CD4-positive, alpha-beta T cell (primary cell): ENCODE measurements around the gene MLXIP. TPM values are rescaled to one million over a fixed set of nuclear protein-coding genes. Genes with fewer than 3 reads are reported as not detected.

Experiments used
- ATAC-seq: fragments of 200-7000 bp; cut with Tn5 transposase; one replicate; pipeline ENCODE4 v1.10.0; 2022; ENCODE audit warnings: mild to moderate bottlenecking; ENCODE audit not compliant: poor library complexity
- CTCF ChIA-PET: fragments of 350-600 bp; sonication (Branson Sonifier 250); formaldehyde crosslinking; loops from one replicate; lab custom pipeline; 2021; ENCODE audit warnings: antibody characterized with exemption, inconsistent platforms; lab: Charles Lee
- POLR2A ChIA-PET: fragments of 350-600 bp; sonication (Branson Sonifier 250); formaldehyde crosslinking; loops from one replicate; lab custom pipeline; 2021; ENCODE audit warnings: antibody characterized with exemption, inconsistent platforms; lab: Charles Lee
- DNase-seq, 14 experiments: peaks; one replicate each; pipeline ENCODE4 v3.0.0-alpha.2; 2013 to 2020; ENCODE audit warnings: mixed read lengths in 2 of 14
- H3K27ac ChIP-seq, 2 donors: one replicate each; pipeline versions ENCODE4 v1.5.1 to v1.7.0; 2013; ENCODE audit warnings: low read length in 2 of 2, low read depth in 1 of 2, mild to moderate bottlenecking in 1 of 2
- H3K27me3 ChIP-seq, 2 experiments: 1 replicate in 1 of 2; 2 replicates in 1 of 2; pipeline versions ENCODE4 v1.6.1 to v1.7.0; 2013; ENCODE audit warnings: low read length in 2 of 2, control low read depth in 1 of 2, mild to moderate bottlenecking in 1 of 2, moderate library complexity in 1 of 2; ENCODE audit not compliant: insufficient read depth in 2 of 2, control insufficient read depth in 1 of 2
- H3K36me3 ChIP-seq: one replicate; pipeline ENCODE4 v1.6.1; 2013; ENCODE audit warnings: low read length, control low read depth; ENCODE audit not compliant: insufficient read depth
- H3K4me1 ChIP-seq: one replicate; pipeline ENCODE4 v1.6.1; 2013; ENCODE audit warnings: low read length, control low read depth; ENCODE audit not compliant: insufficient read depth
- H3K4me3 ChIP-seq: one replicate; pipeline ENCODE4 v1.5.1; 2013; ENCODE audit warnings: mild to moderate bottlenecking, low read length, moderate library complexity
- H3K9me3 ChIP-seq, 2 experiments: 1 replicate in 1 of 2; 2 replicates in 1 of 2; pipeline versions ENCODE4 v1.6.1 to v1.7.0; 2013; ENCODE audit warnings: low read length in 2 of 2, mild to moderate bottlenecking in 2 of 2, control low read depth in 1 of 2, moderate library complexity in 1 of 2; ENCODE audit not compliant: control insufficient read depth in 1 of 2, insufficient read depth in 1 of 2
- H3K27ac Mint-ChIP-seq: one replicate; pipeline ENCODE4 v1.8.0; 2020; ENCODE audit warnings: mixed read lengths
- H3K27me3 Mint-ChIP-seq: one replicate; pipeline ENCODE4 v1.8.0; 2021; ENCODE audit warnings: mixed read lengths
- H3K36me3 Mint-ChIP-seq: one replicate; pipeline ENCODE4 v1.8.0; 2021; ENCODE audit warnings: low read depth, mixed read lengths
- H3K4me1 Mint-ChIP-seq: one replicate; pipeline ENCODE4 v1.8.0; 2021; ENCODE audit warnings: low read depth, mixed read lengths
- H3K4me3 Mint-ChIP-seq: one replicate; pipeline ENCODE4 v1.8.0; 2020; ENCODE audit warnings: mild to moderate bottlenecking, mixed read lengths
- H3K9me3 Mint-ChIP-seq: one replicate; pipeline ENCODE4 v1.8.0; 2020; ENCODE audit warnings: mixed read lengths
- intact Hi-C, 2 experiments: fragments of 100-400 bp; cut with DNase I in 1 of 2; cut with micrococcal nuclease in 1 of 2; formaldehyde crosslinking; loops; one replicate each; pipeline versions ENCODE4 v1.15.1 to v1.9.0; 2023 to 2025; cut with DNase I, micrococcal nuclease
- total RNA-seq, 174 experiments: library from RNA in 2 of 174; stranded (reverse) in 2 of 174; gene quantifications; one replicate each; pipeline ENCODE4 v1.2.3 and lab custom pipeline; 2021 to 2026
- TF ChIP-seq, protein P1 (sequence below): fragments of 200-600 bp; IDR thresholded peaks from one replicate; pipeline ENCODE4 v1.8.0; 2022; ENCODE audit warnings: antibody characterized with exemption, mild to moderate bottlenecking

The MLXIP gene
- total RNA-seq, 2 experiments from 2014 or later, result 98.0 to 99.3 TPM

DNA sequence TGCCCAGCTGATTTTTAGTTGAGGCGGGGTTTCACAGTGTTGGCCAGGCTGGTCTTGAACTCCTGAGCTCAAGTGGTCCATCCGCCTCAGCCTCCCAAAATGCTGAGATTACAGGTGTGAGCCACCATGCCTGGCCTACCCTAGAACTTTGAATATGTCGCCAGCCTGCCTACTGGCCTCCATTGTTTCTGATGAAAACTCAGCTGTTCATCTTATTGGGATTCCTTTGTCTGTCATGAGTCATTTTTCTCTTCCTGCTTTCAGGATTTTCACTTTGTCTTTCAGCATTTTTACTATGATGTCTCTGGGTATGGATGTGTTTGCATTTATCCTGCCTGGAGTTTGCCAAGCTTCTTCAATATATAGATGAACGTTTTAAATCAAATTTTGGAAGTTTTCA lies 116.8 kb downstream of the MLXIP start:
- ChIA-PET POLR2A (no interaction called here), CTCF (no interaction called here)
- Mint-ChIP-seq H3K9me3 (no peaks in the 10 kb centered on the region), H3K27ac (no peak overlapping the region), H3K27me3 (peaks cover 25% of the 10 kb centered on the region), H3K4me1 (no peaks in the 10 kb centered on the region), H3K36me3 (no peaks in the 10 kb centered on the region), H3K4me3 (no peak overlapping the region)
- H3K27ac ChIP-seq, result no peak overlapping the region
- no peak overlapping the region for H3K4me3 ChIP-seq
- H3K9me3 ChIP-seq, result peaks cover 0 to 4% of the 10 kb centered on the region in 2 experiments
- ATAC-seq (no peak), DNase-seq (no peak)
- intact Hi-C loops, result no loop called here
- TF ChIP-seq, protein P1, sequence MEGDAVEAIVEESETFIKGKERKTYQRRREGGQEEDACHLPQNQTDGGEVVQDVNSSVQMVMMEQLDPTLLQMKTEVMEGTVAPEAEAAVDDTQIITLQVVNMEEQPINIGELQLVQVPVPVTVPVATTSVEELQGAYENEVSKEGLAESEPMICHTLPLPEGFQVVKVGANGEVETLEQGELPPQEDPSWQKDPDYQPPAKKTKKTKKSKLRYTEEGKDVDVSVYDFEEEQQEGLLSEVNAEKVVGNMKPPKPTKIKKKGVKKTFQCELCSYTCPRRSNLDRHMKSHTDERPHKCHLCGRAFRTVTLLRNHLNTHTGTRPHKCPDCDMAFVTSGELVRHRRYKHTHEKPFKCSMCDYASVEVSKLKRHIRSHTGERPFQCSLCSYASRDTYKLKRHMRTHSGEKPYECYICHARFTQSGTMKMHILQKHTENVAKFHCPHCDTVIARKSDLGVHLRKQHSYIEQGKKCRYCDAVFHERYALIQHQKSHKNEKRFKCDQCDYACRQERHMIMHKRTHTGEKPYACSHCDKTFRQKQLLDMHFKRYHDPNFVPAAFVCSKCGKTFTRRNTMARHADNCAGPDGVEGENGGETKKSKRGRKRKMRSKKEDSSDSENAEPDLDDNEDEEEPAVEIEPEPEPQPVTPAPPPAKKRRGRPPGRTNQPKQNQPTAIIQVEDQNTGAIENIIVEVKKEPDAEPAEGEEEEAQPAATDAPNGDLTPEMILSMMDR, result no peak
- H3K4me1 ChIP-seq, result peaks cover 5% of the 10 kb centered on the region
- H3K36me3 ChIP-seq, result no peaks in the 10 kb centered on the region
- no peaks in the 10 kb centered on the region for H3K27me3 ChIP-seq

Other genes with a start within 250 kb of the MLXIP start
- not detected for gene HPD, start 219.9 kb upstream of the MLXIP start, total RNA-seq
- gene PSMD9, start 190.0 kb upstream of the MLXIP start, total RNA-seq, result 10 to 100 TPM; 29.5 to 31.8 TPM
- gene CFAP251, start 160.2 kb upstream of the MLXIP start, total RNA-seq, result under 1 TPM; 0.28 to 0.33 TPM
- 1 to 10 TPM; 3.5 to 4.4 TPM for gene BCL7A, start 56.9 kb upstream of the MLXIP start, total RNA-seq
- gene IL31, start 95.5 kb downstream of the MLXIP start, total RNA-seq, result not detected
- gene LRRC43, start 104.4 kb downstream of the MLXIP start, total RNA-seq, result not detected
- gene B3GNT4, start 125.0 kb downstream of the MLXIP start, total RNA-seq, result not detected
- gene DIABLO, start 147.3 kb downstream of the MLXIP start, total RNA-seq, result 10 to 100 TPM; 90.3 to 91.3 TPM
- gene VPS33A, start 187.7 kb downstream of the MLXIP start, total RNA-seq, result 10 to 100 TPM; 12.0 to 14.2 TPM